HEK293 (cell line): ENCODE measurements around the gene B4GALT5.
"Not testable (repeated sequence)": the region's sequence is repeated elsewhere in the genome, so short reads cannot be mapped to it uniquely, and the experiment has no call there.

Experiments used
- BCL11A ChIP-seq: fragments of 450-650 bp; formaldehyde crosslinking; IDR thresholded peaks from 2 replicates; pipeline ENCODE4 v1.5.1; 2016; ENCODE audit warnings: low read depth, missing biosample characterization, missing genetic modification characterization
- CTCF ChIP-seq: fragments of 450-650 bp; formaldehyde crosslinking; IDR thresholded peaks from 2 replicates; pipeline ENCODE4 v1.5.1; 2016; ENCODE audit warnings: missing biosample characterization, missing genetic modification characterization
- MYNN ChIP-seq: fragments of 450-650 bp; formaldehyde crosslinking; IDR thresholded peaks from 2 replicates; pipeline ENCODE4 v1.5.1; 2016; ENCODE audit warnings: missing biosample characterization, missing genetic modification characterization, borderline replicate concordance
- PRDM1 ChIP-seq: fragments of 450-650 bp; formaldehyde crosslinking; IDR thresholded peaks from 2 replicates; pipeline ENCODE4; 2016; ENCODE audit warnings: missing biosample characterization, missing genetic modification characterization
- ZNF112 ChIP-seq: fragments of 450-650 bp; formaldehyde crosslinking; IDR thresholded peaks from 2 replicates; pipeline ENCODE4 v1.5.0; 2017; ENCODE audit warnings: missing biosample characterization, missing genetic modification characterization
- ZNF501 ChIP-seq: fragments of 450-650 bp; formaldehyde crosslinking; IDR thresholded peaks from 2 replicates; pipeline ENCODE4 v1.5.1; 2016; ENCODE audit warnings: missing biosample characterization, missing genetic modification characterization
- ZNF521 ChIP-seq: fragments of 450-650 bp; formaldehyde crosslinking; IDR thresholded peaks from 2 replicates; pipeline ENCODE4 v1.5.1; 2017; ENCODE audit warnings: missing biosample characterization, mild to moderate bottlenecking, missing genetic modification characterization

DNA sequence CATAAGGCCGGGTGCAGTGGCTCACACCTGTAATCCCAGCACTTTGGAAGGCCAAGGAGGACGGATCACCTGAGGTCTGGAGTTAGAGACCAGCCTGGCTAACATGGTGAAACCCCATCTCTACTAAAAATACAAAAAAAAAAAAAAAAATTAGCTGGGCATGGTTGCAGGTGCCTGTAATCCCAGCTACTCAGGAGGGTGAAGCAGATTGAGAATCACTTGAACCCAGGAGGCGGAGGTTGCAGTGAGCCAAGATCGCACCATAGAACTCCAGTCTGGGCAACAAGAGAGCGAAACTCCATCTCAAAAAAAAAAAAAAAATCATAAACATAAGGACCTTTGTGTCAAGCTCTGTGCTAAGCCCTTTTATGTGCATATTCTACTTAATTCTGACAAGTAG, 7.8 kb downstream of the B4GALT5 start:
- TF ChIP-seq BCL11A (tag by site-specific recombination); ZNF112 (tag by site-specific recombination); ZNF521; MYNN (tag by site-specific recombination); CTCF; PRDM1 (tag by site-specific recombination); ZNF501 (tag by site-specific recombination): not testable (repeated sequence)
